K562 (cell line): Measurements from ENCODE around the gene ZNF74. TPM values are rescaled to one million over a fixed set of nuclear protein-coding genes. Genes with fewer than 3 reads are reported as not detected.

Experiments
- ATAC-seq: fragments of 200-7000 bp; cut with Tn5 transposase; 3 replicates; pipeline ENCODE4 v1.9.1; 2020; ENCODE audit warnings: moderate library complexity
- BruUV-seq: library from RNA; stranded (reverse); fragments of 400-500 nt; replicated peaks from 2 replicates; lab custom pipeline; 2021; lab: Mats Ljungman, UMichigan
- CTCF ChIA-PET: fragments of 300-600 bp; formaldehyde crosslinking; extraction: SDS; loops from one replicate; lab custom pipeline; 2021; ENCODE audit warnings: low intra/inter-chr PET ratio; lab: Yijun Ruan, JAX
- POLR2A ChIA-PET: fragments of 300-600, 350-650 bp; sonication (Branson Sonifier 250); formaldehyde crosslinking; extraction: SDS; loops from one replicate; lab custom pipeline; 2021; ENCODE audit warnings: antibody characterized with exemption, inconsistent platforms; lab: Yijun Ruan, JAX
- DNase-seq, 4 experiments: peaks; one replicate each; pipeline versions ENCODE4 v3.0.0 to v3.0.0-alpha.2; 2011 to 2018; ENCODE audit warnings: low spot score in 3 of 4, mixed read lengths in 3 of 4; ENCODE audit errors: extremely low read depth in 1 of 4
- FAIRE-seq: peaks from 2 replicates; lab custom pipeline; 2011; peaks lifted over from hg19 to GRCh38; lab: Jason Lieb, UNC
- H2AFZ ChIP-seq: 2 replicates; pipeline ENCODE4 v1.6.0; 2011; ENCODE audit warnings: low read depth, low read length, control low read depth, inconsistent platforms
- H3K27ac ChIP-seq: fragments of 200-600 bp; 3 replicates; pipeline ENCODE4 v1.8.0; 2011; ENCODE audit warnings: low read depth, mild to moderate bottlenecking, control low read depth, inconsistent platforms, low read length, moderate library complexity, mixed read lengths; ENCODE audit errors: extremely low read depth
- H3K27me3 ChIP-seq, 2 experiments: fragments of 300-600 bp in 1 of 2; 2 replicates in 1 of 2; 3 replicates in 1 of 2; pipeline versions ENCODE4 v1.6.0 to v1.8.0; 2011; ENCODE audit warnings: inconsistent platforms in 2 of 2, low read length in 2 of 2, mild to moderate bottlenecking in 1 of 2, mixed read lengths in 1 of 2, moderate library complexity in 1 of 2; ENCODE audit not compliant: control insufficient read depth in 2 of 2, insufficient read depth in 2 of 2
- H3K36me3 ChIP-seq: fragments of 300-600 bp; 3 replicates; pipeline ENCODE4 v1.8.0; 2011; ENCODE audit warnings: mild to moderate bottlenecking, low read length, inconsistent platforms; ENCODE audit not compliant: control insufficient read depth, insufficient read depth
- H3K4me1 ChIP-seq, 2 experiments: fragments of 200-600 bp in 1 of 2; replicated peaks in 1 of 2; 2 replicates in 1 of 2; 3 replicates in 1 of 2; pipeline versions ENCODE4 v1.5.1 to v1.8.0; 2011; ENCODE audit warnings: inconsistent platforms in 2 of 2, low read length in 2 of 2, mild to moderate bottlenecking in 1 of 2, mixed read lengths in 1 of 2, moderate library complexity in 1 of 2; ENCODE audit not compliant: control insufficient read depth in 2 of 2, insufficient read depth in 2 of 2
- H3K4me2 ChIP-seq: 2 replicates; pipeline ENCODE4 v1.6.1; 2011; ENCODE audit warnings: low read length, control low read depth, inconsistent platforms, mixed read lengths; ENCODE audit not compliant: insufficient read depth
- H3K4me3 ChIP-seq: fragments of 200-600 bp; sonication (generic), shearing (Covaris generic); 2 replicates; pipeline ENCODE4 v1.5.1; 2016; ENCODE audit warnings: control low read depth, inconsistent platforms
- H3K79me2 ChIP-seq: fragments of 200-600 bp; 3 replicates; pipeline ENCODE4 v1.8.0; 2011; ENCODE audit warnings: low read length, inconsistent platforms; ENCODE audit not compliant: control insufficient read depth, insufficient read depth
- H3K9ac ChIP-seq, 2 experiments: 2 replicates each; pipeline versions ENCODE4 v1.6.0 to v1.6.1; 2011; ENCODE audit warnings: low read depth in 2 of 2, low read length in 2 of 2, control low read depth in 1 of 2, inconsistent platforms in 1 of 2, mild to moderate bottlenecking in 1 of 2, mixed read lengths in 1 of 2; ENCODE audit not compliant: insufficient read depth in 1 of 2
- H3K9me1 ChIP-seq: one replicate; pipeline ENCODE4 v1.6.0; 2011; ENCODE audit warnings: inconsistent platforms, mild to moderate bottlenecking, low read length, moderate library complexity; ENCODE audit not compliant: control insufficient read depth, insufficient read depth
- H3K9me3 ChIP-seq: replicated peaks from 2 replicates; pipeline ENCODE4 v1.5.1; 2011; ENCODE audit warnings: low read depth, low read length, inconsistent platforms; ENCODE audit not compliant: control insufficient read depth, insufficient read depth
- H4K20me1 ChIP-seq: replicated peaks from 2 replicates; pipeline ENCODE4 v1.6.1; 2011; ENCODE audit warnings: low read length, inconsistent platforms, mixed read lengths; ENCODE audit not compliant: control insufficient read depth, insufficient read depth
- CTBP1 ChIP-seq: fragments of 450-650 bp; IDR thresholded peaks from 2 replicates; pipeline ENCODE4 v1.6.1; 2016; ENCODE audit warnings: borderline replicate concordance
- ILF3 ChIP-seq: fragments of 450-650 bp; IDR thresholded peaks from 2 replicates; pipeline ENCODE4 v1.6.1; 2018; ENCODE audit warnings: antibody characterized with exemption, mild to moderate bottlenecking, moderate library complexity, borderline replicate concordance
- ILK ChIP-seq: fragments of 450-650 bp; IDR thresholded peaks from 2 replicates; pipeline ENCODE4 v1.6.1; 2016; ENCODE audit warnings: missing genetic modification characterization, low read depth, mild to moderate bottlenecking, missing compliant biosample characterization, moderate library complexity, borderline replicate concordance
- KDM2B ChIP-seq: fragments of 250-450 bp; sonication (Bioruptor Pico); IDR thresholded peaks from 2 replicates; pipeline ENCODE4 v1.8.0; 2021; ENCODE audit warnings: mild to moderate bottlenecking, moderate library complexity
- MAZ ChIP-seq, 2 experiments: fragments of 450-650 bp in 1 of 2; sonication (generic) in 1 of 2; formaldehyde crosslinking; IDR thresholded peaks in 1 of 2; conservative IDR thresholded peaks in 1 of 2; 2 replicates each; pipeline versions ENCODE4 v1.4.0 to v1.5.0; 2020; ENCODE audit warnings: mild to moderate bottlenecking in 1 of 2, missing genetic modification reagents in 1 of 2
- PCBP1 ChIP-seq: fragments of 200-400 bp; formaldehyde crosslinking; IDR thresholded peaks from 2 replicates; pipeline ENCODE4 v1.6.1; 2018; ENCODE audit warnings: mild to moderate bottlenecking, low read depth, low read length; ENCODE audit not compliant: poor library complexity, severe bottlenecking
- RHOXF2B ChIP-seq: fragments of 250-450 bp; sonication (Bioruptor Pico); conservative IDR thresholded peaks from 2 replicates; pipeline ENCODE4 v1.5.1; 2021
- TAF1 ChIP-seq: IDR thresholded peaks from 2 replicates; pipeline ENCODE4 v1.6.1; 2011; ENCODE audit warnings: mild to moderate bottlenecking, low read length, moderate library complexity; ENCODE audit not compliant: insufficient read depth, control insufficient read depth, severe bottlenecking; ENCODE audit errors: extremely low read depth
- TEAD2 ChIP-seq: fragments of 450-650 bp; IDR thresholded peaks from 2 replicates; pipeline ENCODE4 v1.6.1; 2016; ENCODE audit warnings: missing genetic modification characterization, control low read depth, missing compliant biosample characterization
- ZNF830 ChIP-seq: fragments of 250-450 bp; sonication (Bioruptor Pico); IDR thresholded peaks from 2 replicates; pipeline ENCODE4 v1.5.0; 2021; ENCODE audit warnings: mild to moderate bottlenecking
- WGBS: fragments of 100-300 bp; shearing (Covaris generic); methylation state at CpG from one replicate; pipeline ENCODE4 v1.1.6; 2016; ENCODE audit warnings: low coverage, mixed read lengths; ENCODE audit not compliant: insufficient coverage; ENCODE audit errors: missing lambda C conversion rate; 5-methylcytosine and 5-hydroxymethylcytosine counted together
- in situ Hi-C: fragments of 300-500 bp; cut with MboI; formaldehyde crosslinking; loops from 4 replicates; pipeline ENCODE4 v1.15.0; 2018; ENCODE audit warnings: inconsistent platforms, mixed read lengths
- intact Hi-C: fragments of 100-400 bp; cut with micrococcal nuclease; formaldehyde crosslinking; loops from 2 replicates; pipeline ENCODE4 v1.14.2; 2022
- polyA plus RNA-seq, 8 experiments: library from polyadenylated mRNA; depleted of rRNA in 4 of 8; stranded (reverse) in 5 of 8; unstranded in 3 of 8; fragments of >200 nt; fragmentation: Nextera tagmentation in 2 of 8; fragmentation: Illumina TruSeq in 1 of 8; extraction: Ambion mirVana in 2 of 8; extraction: Trizol in 1 of 8; gene quantifications; 2 replicates each; pipeline versions ENCODE4 v1.2.1 to v1.2.3, GENCODE V29; 2011 to 2014; ENCODE audit warnings: inconsistent platforms in 1 of 8, missing spikeins in 1 of 8
- total RNA-seq, 7 experiments: library from RNA; depleted of rRNA in 6 of 7; stranded (reverse); fragments of >200 nt in 6 of 7; fragmentation: Illumina TruSeq in 2 of 7; extraction: Trizol in 2 of 7; gene quantifications; 2 replicates each; pipeline versions ENCODE4 v1.2.1 to v1.2.3, GENCODE V29; 2011 to 2021; ENCODE audit warnings: low replicate concordance in 1 of 7
- TF ChIP-seq, protein P1 (sequence below), 2 experiments: fragments of 150-350 bp in 1 of 2; IDR thresholded peaks; 2 replicates each; pipeline ENCODE4 v1.6.1; 2012 to 2016; ENCODE audit warnings: low read depth in 2 of 2, low read length in 2 of 2, mild to moderate bottlenecking in 1 of 2, moderate library complexity in 1 of 2
- TF ChIP-seq, protein P2 (sequence below): sonication (generic); formaldehyde crosslinking; IDR thresholded peaks from 2 replicates; pipeline ENCODE4 v1.8.0; 2022; ENCODE audit warnings: missing genetic modification reagents, mild to moderate bottlenecking, borderline replicate concordance

Gene ZNF74
- total and polyA plus RNA-seq, 9 of the 15 experiments (the other 6 are each of a cell fraction or from before 2014, with no cell fraction given), result 2.4 to 53.5 (median 31.5) TPM

GRCh38 chr22:20429254-20430100 lies 35.5 kb downstream of the ZNF74 start (continued):
- TF ChIP-seq TAF1 (peak; percentile 20), MAZ (CRISPR knock-in tag; conservative IDR thresholded peaks at IDR 0.05 in 1 of 2, IDR thresholded peaks at IDR 0.05 in 1 of 2) (peak; percentile 84 to 94), ILF3 (no peak), RHOXF2B (0 out of 2 replicates have a peak, but pooled peaks have one; percentile 48), KDM2B (CRISPR knock-in tag) (peak; percentile 99)
- TF ChIP-seq, all 486 proteins: peak for 132

- DNase-seq, result peak in 2 of 4 experiments; percentile 53 to 67
- Histone ChIP-seq H3K9me1 (peaks cover 12% of the 10 kb centered on the region), H3K9me3 (no peaks in the 10 kb centered on the region), H3K27ac (no peak overlapping the region), H3K27me3 (peaks cover 32 to 73% of the 10 kb centered on the region in 2 experiments; a peak in 4 of 5 replicates), H3K4me3 (no peak overlapping the region), H3K79me2 (no peaks in the 10 kb centered on the region), H3K9ac (peak overlapping the region in 1 of 2 experiments; percentile 91; a peak in 2 of 4 replicates), H2AFZ (no peak overlapping the region), H3K4me2 (no peak overlapping the region), H4K20me1 (peaks cover 46% of the 10 kb centered on the region), H3K36me3 (no peaks in the 10 kb centered on the region), H3K4me1 (peaks cover 12 to 47% of the 10 kb centered on the region in 2 experiments)
- 34% methylated on average over 37 of the region's 37 CpGs for WGBS
- ChIA-PET POLR2A (interaction anchor here (0.6 to 3.4 kb wide), 7 partner anchors 10 to 262 kb away, joined by 3 to 25 read pairs (median 3); partner anchors contain the start of gene MED15), CTCF (interaction anchor here (1.6 kb wide), 1 partner anchor 26 kb away, joined by 4 read pairs; no protein-coding TSS in a partner anchor)
- BruUV-seq, result no TSS peak
- no peak for ATAC-seq
- intact Hi-C loops (no loop called here), in situ Hi-C loops (no loop called here)
- no peak for FAIRE-seq
- no peak for TF ChIP-seq ZNF830 (CRISPR knock-in tag)
- TF ChIP-seq TEAD2 (tag), result no peak
- TF ChIP-seq, protein P1, sequence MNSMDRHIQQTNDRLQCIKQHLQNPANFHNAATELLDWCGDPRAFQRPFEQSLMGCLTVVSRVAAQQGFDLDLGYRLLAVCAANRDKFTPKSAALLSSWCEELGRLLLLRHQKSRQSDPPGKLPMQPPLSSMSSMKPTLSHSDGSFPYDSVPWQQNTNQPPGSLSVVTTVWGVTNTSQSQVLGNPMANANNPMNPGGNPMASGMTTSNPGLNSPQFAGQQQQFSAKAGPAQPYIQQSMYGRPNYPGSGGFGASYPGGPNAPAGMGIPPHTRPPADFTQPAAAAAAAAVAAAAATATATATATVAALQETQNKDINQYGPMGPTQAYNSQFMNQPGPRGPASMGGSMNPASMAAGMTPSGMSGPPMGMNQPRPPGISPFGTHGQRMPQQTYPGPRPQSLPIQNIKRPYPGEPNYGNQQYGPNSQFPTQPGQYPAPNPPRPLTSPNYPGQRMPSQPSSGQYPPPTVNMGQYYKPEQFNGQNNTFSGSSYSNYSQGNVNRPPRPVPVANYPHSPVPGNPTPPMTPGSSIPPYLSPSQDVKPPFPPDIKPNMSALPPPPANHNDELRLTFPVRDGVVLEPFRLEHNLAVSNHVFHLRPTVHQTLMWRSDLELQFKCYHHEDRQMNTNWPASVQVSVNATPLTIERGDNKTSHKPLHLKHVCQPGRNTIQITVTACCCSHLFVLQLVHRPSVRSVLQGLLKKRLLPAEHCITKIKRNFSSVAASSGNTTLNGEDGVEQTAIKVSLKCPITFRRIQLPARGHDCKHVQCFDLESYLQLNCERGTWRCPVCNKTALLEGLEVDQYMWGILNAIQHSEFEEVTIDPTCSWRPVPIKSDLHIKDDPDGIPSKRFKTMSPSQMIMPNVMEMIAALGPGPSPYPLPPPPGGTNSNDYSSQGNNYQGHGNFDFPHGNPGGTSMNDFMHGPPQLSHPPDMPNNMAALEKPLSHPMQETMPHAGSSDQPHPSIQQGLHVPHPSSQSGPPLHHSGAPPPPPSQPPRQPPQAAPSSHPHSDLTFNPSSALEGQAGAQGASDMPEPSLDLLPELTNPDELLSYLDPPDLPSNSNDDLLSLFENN (IDR thresholded peaks at IDR 0.05; ENCODE audit: low read depth in 2 of 2, low read length in 2 of 2), result no peak
- no peak for TF ChIP-seq ILK (tag)
- TF ChIP-seq CTBP1, result no peak
- no peak for TF ChIP-seq PCBP1
- TF ChIP-seq, protein P2, sequence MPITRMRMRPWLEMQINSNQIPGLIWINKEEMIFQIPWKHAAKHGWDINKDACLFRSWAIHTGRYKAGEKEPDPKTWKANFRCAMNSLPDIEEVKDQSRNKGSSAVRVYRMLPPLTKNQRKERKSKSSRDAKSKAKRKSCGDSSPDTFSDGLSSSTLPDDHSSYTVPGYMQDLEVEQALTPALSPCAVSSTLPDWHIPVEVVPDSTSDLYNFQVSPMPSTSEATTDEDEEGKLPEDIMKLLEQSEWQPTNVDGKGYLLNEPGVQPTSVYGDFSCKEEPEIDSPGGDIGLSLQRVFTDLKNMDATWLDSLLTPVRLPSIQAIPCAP (CRISPR knock-in tag), result no peak
These were observed 36.3 kb downstream of the ZNF74 start for GRCh38 chr22:20430101-20430719.
